Globus pallidus (tissue), 1 donor: ENCODE measurements around the gene NBEAL2.

Source experiments
- DNase-seq: peaks from one replicate; pipeline ENCODE4 v3.0.0-alpha.2; 2015; ENCODE audit warnings: low spot score

Gene NBEAL2

GRCh38 chr3:46986782-46987310 lies 7.4 kb downstream of the NBEAL2 start:
- DNase-seq = no peak

GRCh38 chr3:46987319-46987742 lies 7.9 kb downstream of the NBEAL2 start:
- DNase-seq = no peak

GRCh38 chr3:46987743-46988401 lies 8.4 kb downstream of the NBEAL2 start:
- no peak for DNase-seq

GRCh38 chr3:46988616-46989015 lies 9.2 kb downstream of the NBEAL2 start:
- DNase-seq = no peak

GRCh38 chr3:46989146-46989810 lies 9.8 kb downstream of the NBEAL2 start:
- no peak for DNase-seq

- DNase-seq = no peak
Measured at GRCh38 chr3:46990573-46991374, 11.3 kb downstream of the NBEAL2 start.

- no peak for DNase-seq
Measured at GRCh38 chr3:46991406-46992165, 12.1 kb downstream of the NBEAL2 start.

GRCh38 chr3:46992231-46992630 lies 12.8 kb downstream of the NBEAL2 start:
- DNase-seq = no peak

GRCh38 chr3:46993292-46993691 lies 13.8 kb downstream of the NBEAL2 start:
- DNase-seq = no peak

- DNase-seq = no peak
Measured at GRCh38 chr3:46993986-46994385, 14.5 kb downstream of the NBEAL2 start.

GRCh38 chr3:46994801-46995731 lies 15.6 kb downstream of the NBEAL2 start:
- DNase-seq = no peak

- no peak for DNase-seq
Measured at GRCh38 chr3:46995901-46996562, 16.6 kb downstream of the NBEAL2 start.

- no peak for DNase-seq
Measured at GRCh38 chr3:46996689-46997452, 17.4 kb downstream of the NBEAL2 start.

- DNase-seq = no peak
Measured at GRCh38 chr3:46997453-46998091, 18.1 kb downstream of the NBEAL2 start.

- no peak for DNase-seq
Measured at GRCh38 chr3:46998121-46998851, 18.8 kb downstream of the NBEAL2 start.

- DNase-seq = no peak
Measured at GRCh38 chr3:46998852-46999515, 19.5 kb downstream of the NBEAL2 start.

GRCh38 chr3:46999516-47000197 lies 20.2 kb downstream of the NBEAL2 start:
- DNase-seq = no peak
